Sigmoid colon (tissue), 4 donors: ENCODE results near the gene F11.

Source experiments
- CTCF ChIP-seq, 4 experiments: fragments of 450-650 bp in 3 of 4; fragments of 200-600 bp in 1 of 4; IDR thresholded peaks; one replicate each; pipeline ENCODE4 v1.5.1; 2016 to 2019; ENCODE audit warnings: antibody characterized with exemption in 4 of 4, mild to moderate bottlenecking in 3 of 4, moderate library complexity in 2 of 4
- EP300 ChIP-seq, 4 donors: sonication (generic); formaldehyde crosslinking; IDR thresholded peaks; one replicate each; pipeline ENCODE4 v1.6.1; 2017; ENCODE audit warnings: antibody characterized with exemption in 4 of 4
- POLR2A ChIP-seq, 2 donors: fragments of 450-650 bp; IDR thresholded peaks; one replicate each; pipeline ENCODE4 v1.6.1; 2016; ENCODE audit warnings: antibody characterized with exemption in 2 of 2, mild to moderate bottlenecking in 2 of 2, moderate library complexity in 2 of 2

- TF ChIP-seq EP300 (IDR thresholded peaks at IDR 0.05) (no peak), CTCF (IDR thresholded peaks at IDR 0.05) (no peak), POLR2A (IDR thresholded peaks at IDR 0.05) (no peak)
Observed at GRCh38 chr4:186271081-186271678, 5.2 kb downstream of the F11 start.
